GM19397 (cell line): ENCODE measurements around the gene OR52E1.
"Not testable (repeated sequence)": the region's sequence is repeated elsewhere in the genome, so short reads cannot be mapped to it uniquely, and the experiment has no call there.

Source experiments
- ATAC-seq: cut with Tn5 transposase; IDR thresholded peaks from one replicate; pipeline ENCODE4 v1.9.1; 2021; ENCODE audit warnings: mild to moderate bottlenecking, moderate library complexity; ENCODE audit not compliant: unreplicated experiment

The OR52E1 gene

GRCh38 chr11:5069272-5069671 is at the start of gene OR52E1:
OR52E1 (plus strand) TSS chr11:5069572.
- no peak for ATAC-seq

- ATAC-seq: no peak
Observed at GRCh38 chr11:5021996-5022395, 47.4 kb upstream of the OR52E1 start.

- no peak for ATAC-seq
Observed at GRCh38 chr11:5036669-5037068, 32.7 kb upstream of the OR52E1 start.

- ATAC-seq: no peak
Observed at GRCh38 chr11:5037926-5038325, 31.4 kb upstream of the OR52E1 start.

- ATAC-seq: no peak
Observed at GRCh38 chr11:5038341-5038740, 31.0 kb upstream of the OR52E1 start.

GRCh38 chr11:5040876-5041275 is 28.5 kb upstream of the OR52E1 start:
- no peak for ATAC-seq

GRCh38 chr11:5042091-5042490 is 27.3 kb upstream of the OR52E1 start:
- no peak for ATAC-seq

GRCh38 chr11:5043380-5043779 is 26.0 kb upstream of the OR52E1 start:
- no peak for ATAC-seq

GRCh38 chr11:5046226-5046625 is 23.1 kb upstream of the OR52E1 start, which contains the start of gene OR52J3:
OR52J3 (plus strand) TSS chr11:5046526; CDS start chr11:5046526, 0 bp downstream.
- no peak for ATAC-seq

- no peak for ATAC-seq
Observed at GRCh38 chr11:5046754-5047330, 22.5 kb upstream of the OR52E1 start.

- not testable (repeated sequence) for ATAC-seq
Observed at GRCh38 chr11:5058679-5059078, 10.7 kb upstream of the OR52E1 start.

GRCh38 chr11:5059391-5059790 is 10.0 kb upstream of the OR52E1 start, which contains the start of gene OR52E2:
OR52E2 (minus strand) TSS chr11:5059627; CDS start chr11:5059627, 0 bp downstream.
- no peak for ATAC-seq

GRCh38 chr11:5065027-5065426 is 4.3 kb upstream of the OR52E1 start:
- ATAC-seq: no peak

GRCh38 chr11:5071799-5072198 is 2.4 kb downstream of the OR52E1 start:
- ATAC-seq: no peak

GRCh38 chr11:5081405-5081804 is 12.0 kb downstream of the OR52E1 start:
- no peak for ATAC-seq

- ATAC-seq: no peak
Observed at GRCh38 chr11:5083602-5084001, 14.2 kb downstream of the OR52E1 start.

- no peak for ATAC-seq
Observed at GRCh38 chr11:5088556-5088955, 19.2 kb downstream of the OR52E1 start.

- no peak for ATAC-seq
Observed at GRCh38 chr11:5090668-5091067, 21.3 kb downstream of the OR52E1 start.

GRCh38 chr11:5092821-5093585 is 23.6 kb downstream of the OR52E1 start:
- no peak for ATAC-seq

- ATAC-seq: no peak
Observed at GRCh38 chr11:5096011-5096410, 26.6 kb downstream of the OR52E1 start.

- no peak for ATAC-seq
Observed at GRCh38 chr11:5102246-5102645, 32.9 kb downstream of the OR52E1 start.

GRCh38 chr11:5103066-5103465 is 33.7 kb downstream of the OR52E1 start:
- no peak for ATAC-seq
